GM12878 (cell line): ENCODE measurements around the gene SLC35E2B. TPM values are rescaled to one million over a fixed set of nuclear protein-coding genes. Genes with fewer than 3 reads are reported as not detected.
"Not testable (repeated sequence)": the region's sequence is repeated elsewhere in the genome, so short reads cannot be mapped to it uniquely, and the experiment has no call there.

Experiments
- ATAC-seq: fragments of 200-7000 bp; cut with Tn5 transposase; 3 replicates; pipeline ENCODE4 v1.9.1; 2020; ENCODE audit warnings: mild to moderate bottlenecking, moderate library complexity
- BruUV-seq: library from RNA; stranded (reverse); fragments of 400-500 nt; replicated peaks from 2 replicates; lab custom pipeline; 2021; lab: Mats Ljungman, UMichigan
- CTCF ChIA-PET: fragments of 300-600 bp; sonication (Branson Sonifier 250); formaldehyde crosslinking; extraction: SDS; loops from one replicate; lab custom pipeline; 2021; ENCODE audit warnings: inconsistent platforms; lab: Yijun Ruan, JAX
- POLR2A ChIA-PET: fragments of 350-600 bp; formaldehyde crosslinking; extraction: SDS; loops from one replicate; lab custom pipeline; 2021; ENCODE audit warnings: inconsistent platforms; lab: Charles Lee
- RAD21 ChIA-PET: fragments of 300-600 bp; sonication (Branson Sonifier 250); formaldehyde crosslinking; loops from one replicate; lab custom pipeline; 2023; ENCODE audit warnings: antibody characterized with exemption; ENCODE audit not compliant: unreplicated experiment; lab: Charles Lee
- SMC1A ChIA-PET: fragments of 300-600 bp; sonication (Branson Sonifier 250); formaldehyde crosslinking; loops from one replicate; lab custom pipeline; 2023; ENCODE audit not compliant: unreplicated experiment, uncharacterized antibody; lab: Charles Lee
- DNase-seq: peaks from one replicate; pipeline ENCODE4 v3.0.0-alpha.2; 2011; ENCODE audit warnings: low read depth, low spot score
- FAIRE-seq: peaks from 3 replicates; lab custom pipeline; 2011; peaks lifted over from hg19 to GRCh38; lab: Jason Lieb, UNC
- H2AFZ ChIP-seq: 2 replicates; pipeline ENCODE4 v1.6.0; 2011; ENCODE audit warnings: low read depth, low read length, control low read depth; ENCODE audit not compliant: control insufficient read depth
- H3K27ac ChIP-seq: 2 replicates; pipeline ENCODE4 v1.5.1; 2011; ENCODE audit warnings: control low read depth; ENCODE audit not compliant: control insufficient read depth, insufficient read depth
- H3K27me3 ChIP-seq, 2 experiments: replicated peaks in 1 of 2; 2 replicates each; pipeline versions ENCODE4 v1.6.0 to v1.6.1; 2011; ENCODE audit warnings: low read length in 1 of 2; ENCODE audit not compliant: control insufficient read depth in 2 of 2, insufficient read depth in 2 of 2
- H3K36me3 ChIP-seq, 2 experiments: 2 replicates each; pipeline ENCODE4 v1.5.1; 2011; ENCODE audit warnings: low read length in 1 of 2; ENCODE audit not compliant: control insufficient read depth in 2 of 2, insufficient read depth in 2 of 2
- H3K4me1 ChIP-seq: 2 replicates; pipeline ENCODE4 v1.6.1; 2011; ENCODE audit warnings: mild to moderate bottlenecking, low read length, moderate library complexity, mixed read lengths; ENCODE audit not compliant: control insufficient read depth, insufficient read depth
- H3K4me2 ChIP-seq: 2 replicates; pipeline ENCODE4 v1.6.0; 2011; ENCODE audit warnings: control low read depth; ENCODE audit not compliant: control insufficient read depth, insufficient read depth
- H3K4me3 ChIP-seq: fragments of 200-600 bp; sonication (generic); 2 replicates; pipeline ENCODE4 v1.5.1; 2016
- H3K79me2 ChIP-seq: 2 replicates; pipeline ENCODE4 v1.6.0; 2011; ENCODE audit warnings: low read length; ENCODE audit not compliant: control insufficient read depth, insufficient read depth
- H3K9ac ChIP-seq: 2 replicates; pipeline ENCODE4 v1.8.0; 2011; ENCODE audit warnings: low read length, control low read depth, mixed read lengths; ENCODE audit not compliant: control insufficient read depth, insufficient read depth
- H3K9me3 ChIP-seq: replicated peaks from 3 replicates; pipeline ENCODE4 v1.5.1; 2011; ENCODE audit warnings: mild to moderate bottlenecking, low read length; ENCODE audit not compliant: control insufficient read depth, insufficient read depth
- H4K20me1 ChIP-seq: 2 replicates; pipeline ENCODE4 v1.6.0; 2011; ENCODE audit not compliant: control insufficient read depth, insufficient read depth
- WGBS: methylation state at CpG from one replicate; pipeline ENCODE4 v1.1.6; 2016; ENCODE audit warnings: low lambda C conversion rate; ENCODE audit not compliant: insufficient replicate concordance, insufficient coverage; ENCODE audit errors: missing lambda C conversion rate; 5-methylcytosine and 5-hydroxymethylcytosine counted together
- in situ Hi-C: fragments of 300-500 bp; cut with MboI; formaldehyde crosslinking; loops from 9 replicates; pipeline ENCODE4 v1.14.3; 2018; ENCODE audit warnings: mixed read lengths
- intact Hi-C: fragments of 100-400 bp; cut with micrococcal nuclease; formaldehyde crosslinking; loops from one replicate; pipeline ENCODE4 v1.14.2; 2022; ENCODE audit not compliant: unreplicated experiment
- polyA plus RNA-seq, 11 experiments: library from polyadenylated mRNA; depleted of rRNA in 4 of 11; unstranded in 6 of 11; stranded (reverse) in 5 of 11; fragments of >200 nt; fragmentation: Nextera tagmentation in 4 of 11; fragmentation: Illumina TruSeq in 1 of 11; extraction: Ambion mirVana in 4 of 11; extraction: Trizol in 1 of 11; gene quantifications; 1 replicate in 1 of 11; 2 replicates in 10 of 11; pipeline versions ENCODE4 v1.2.1 to v1.2.3, GENCODE V29; 2011 to 2016; ENCODE audit warnings: inconsistent platforms in 2 of 11, missing spikeins in 2 of 11, low read depth in 1 of 11
- total RNA-seq, 4 experiments: library from RNA; depleted of rRNA in 3 of 4; stranded (reverse); fragments of >200 nt in 3 of 4; fragmentation: Illumina TruSeq in 1 of 4; extraction: Trizol in 1 of 4; gene quantifications; 2 replicates each; pipeline versions ENCODE4 v1.2.1 to v1.2.3, GENCODE V29; 2013 to 2021

SLC35E2B gene
- total and polyA plus RNA-seq, 10 of the 15 experiments (the other 5 are each of a cell fraction or from before 2014, with no cell fraction given) = 2.6 to 36.7 (median 18.6) TPM

- intact Hi-C loops, CTCF ChIA-PET, H3K9ac ChIP-seq, in situ Hi-C loops, H4K20me1 ChIP-seq, H3K36me3 ChIP-seq, H3K4me2 ChIP-seq, H3K4me3 ChIP-seq, DNase-seq, H3K4me1 ChIP-seq, H3K79me2 ChIP-seq, H2AFZ ChIP-seq, BruUV-seq, H3K9me3 ChIP-seq, RAD21 ChIA-PET, ATAC-seq, POLR2A ChIA-PET, H3K27me3 ChIP-seq, H3K27ac ChIP-seq, SMC1A ChIA-PET, FAIRE-seq: not testable (repeated sequence)
- 100% methylated on average over 6 of the region's 18 CpGs for WGBS
Measured at GRCh38 chr1:1702506-1702905, 9.9 kb upstream of the SLC35E2B start.

- SMC1A ChIA-PET, intact Hi-C loops, in situ Hi-C loops, BruUV-seq, H3K9ac ChIP-seq, POLR2A ChIA-PET, DNase-seq, ATAC-seq, FAIRE-seq, CTCF ChIA-PET, H3K9me3 ChIP-seq, H3K4me2 ChIP-seq, H3K27ac ChIP-seq, H3K4me1 ChIP-seq, H3K36me3 ChIP-seq, H3K27me3 ChIP-seq, H4K20me1 ChIP-seq, H3K79me2 ChIP-seq, H3K4me3 ChIP-seq, RAD21 ChIA-PET, H2AFZ ChIP-seq: not testable (repeated sequence)
- WGBS = no CpG with 5 or more reads among the region's 33 CpGs
Measured at GRCh38 chr1:1700557-1700956, 8.0 kb upstream of the SLC35E2B start.

- in situ Hi-C loops, H3K36me3 ChIP-seq, H3K9me3 ChIP-seq, FAIRE-seq, H3K27me3 ChIP-seq, H3K4me3 ChIP-seq, RAD21 ChIA-PET, H2AFZ ChIP-seq, CTCF ChIA-PET, BruUV-seq, H3K9ac ChIP-seq, SMC1A ChIA-PET, H3K79me2 ChIP-seq, intact Hi-C loops, H3K27ac ChIP-seq, H3K4me2 ChIP-seq, DNase-seq, POLR2A ChIA-PET, H3K4me1 ChIP-seq, H4K20me1 ChIP-seq: not testable (repeated sequence)
- ATAC-seq = peak; percentile 9; the same call in 2 of the 3 replicates
- WGBS = no CpG with 5 or more reads among the region's 45 CpGs
Measured at GRCh38 chr1:1700067-1700466, 7.5 kb upstream of the SLC35E2B start.

- RAD21 ChIA-PET, ATAC-seq, H3K27me3 ChIP-seq, H3K27ac ChIP-seq, POLR2A ChIA-PET, H3K36me3 ChIP-seq, H2AFZ ChIP-seq, CTCF ChIA-PET, H3K4me2 ChIP-seq, H3K9me3 ChIP-seq, SMC1A ChIA-PET, H4K20me1 ChIP-seq, H3K79me2 ChIP-seq, FAIRE-seq, intact Hi-C loops, H3K9ac ChIP-seq, in situ Hi-C loops, H3K4me3 ChIP-seq, H3K4me1 ChIP-seq, DNase-seq, BruUV-seq: not testable (repeated sequence)
- 79% methylated on average over 11 of the region's 19 CpGs for WGBS
Measured at GRCh38 chr1:1699061-1699460, 6.5 kb upstream of the SLC35E2B start.
